NCI-H345 treated with DMSO at 0.1 percent for 48 hours (cell line): ENCODE results near the gene KLHDC7B.
A peak's percentile ranks its signal among the peaks of the same experiment; 100 is the strongest.

Source experiments
- DNase-seq: peaks from one replicate; lab custom pipeline; 2025; ENCODE audit not compliant: unreplicated experiment; lab: John Stamatoyannopoulos, UW

Gene KLHDC7B

GRCh38 chr22:50545522-50546325 is at the start of gene KLHDC7B:
Gene KLHDC7B, plus strand, starts transcription at chr22:50545899. Its CDS starts 345 bp downstream, at chr22:50546244.
- DNase-seq, result no peak

GRCh38 chr22:50497093-50497492 is 48.6 kb upstream of the KLHDC7B start:
- DNase-seq, result no peak

- peak; percentile 45 for DNase-seq
Observed at GRCh38 chr22:50498322-50498890, 47.3 kb upstream of the KLHDC7B start.

GRCh38 chr22:50500452-50500851 is 45.2 kb upstream of the KLHDC7B start:
- no peak for DNase-seq

- DNase-seq, result no peak
Observed at GRCh38 chr22:50502096-50502495, 43.6 kb upstream of the KLHDC7B start.

- no peak for DNase-seq
Observed at GRCh38 chr22:50502628-50503474, 42.8 kb upstream of the KLHDC7B start.

- DNase-seq, result no peak
Observed at GRCh38 chr22:50503475-50504145, 42.1 kb upstream of the KLHDC7B start.

GRCh38 chr22:50504369-50505211 is 41.1 kb upstream of the KLHDC7B start:
- DNase-seq, result no peak

- no peak for DNase-seq
Observed at GRCh38 chr22:50505276-50505775, 40.4 kb upstream of the KLHDC7B start.

- DNase-seq, result peak; percentile 63
Observed at GRCh38 chr22:50505776-50506610, 39.7 kb upstream of the KLHDC7B start.

- no peak for DNase-seq
Observed at GRCh38 chr22:50506611-50507420, 38.9 kb upstream of the KLHDC7B start.

- peak; percentile 60 for DNase-seq
Observed at GRCh38 chr22:50507421-50507990, 38.2 kb upstream of the KLHDC7B start, which contains the start of gene LMF2. Gene LMF2, minus strand, starts transcription at chr22:50507702. Its CDS starts 27 bp downstream, at chr22:50507675.

GRCh38 chr22:50507991-50508884 is 37.5 kb upstream of the KLHDC7B start, which contains the start of gene NCAPH2:
Gene NCAPH2, plus strand, starts transcription at chr22:50508224. Its CDS starts 114 bp downstream, at chr22:50508338.
- DNase-seq, result peak; percentile 69

GRCh38 chr22:50508897-50509296 is 36.8 kb upstream of the KLHDC7B start:
- DNase-seq, result no peak

GRCh38 chr22:50513175-50513574 is 32.5 kb upstream of the KLHDC7B start:
- DNase-seq, result no peak

GRCh38 chr22:50516068-50516467 is 29.6 kb upstream of the KLHDC7B start:
- DNase-seq, result no peak

- DNase-seq, result no peak
Observed at GRCh38 chr22:50516891-50517290, 28.8 kb upstream of the KLHDC7B start.
